IMR-90 (cell line): ENCODE results near the gene LIN37. TPM values are rescaled to one million over a fixed set of nuclear protein-coding genes. Genes with fewer than 3 reads are reported as not detected.

Experiments used
- ATAC-seq: fragments of 200-7000 bp; cut with Tn5 transposase; 2 replicates; pipeline ENCODE4 v1.9.1; 2020; ENCODE audit warnings: low read depth, mild to moderate bottlenecking, moderate library complexity
- BruUV-seq: library from RNA; stranded (reverse); fragments of 400-500 nt; replicated peaks from 2 replicates; lab custom pipeline; 2021; lab: Mats Ljungman, UMichigan
- CTCF ChIA-PET: fragments of 300-600 bp; formaldehyde crosslinking; extraction: SDS; loops from one replicate; lab custom pipeline; 2021; ENCODE audit warnings: antibody characterized with exemption; lab: Yijun Ruan, JAX
- POLR2A ChIA-PET: fragments of 300-600 bp; sonication (Branson Sonifier 250); formaldehyde crosslinking; loops from one replicate; lab custom pipeline; 2022; ENCODE audit warnings: antibody characterized with exemption; ENCODE audit not compliant: unreplicated experiment; lab: Charles Lee
- DNase-seq: peaks from one replicate; pipeline ENCODE4 v3.0.0; 2013
- H2AFZ ChIP-seq: replicated peaks from 2 replicates; pipeline ENCODE3; 2013; ENCODE audit warnings: low read length, mild to moderate bottlenecking; ENCODE audit not compliant: poor library complexity
- H2AK5ac ChIP-seq: 2 replicates; pipeline ENCODE4 v1.6.1; 2013; ENCODE audit warnings: low read depth, low read length, inconsistent platforms
- H2AK9ac ChIP-seq: replicated peaks from 2 replicates; pipeline ENCODE3; 2013; ENCODE audit warnings: mild to moderate bottlenecking, low read depth, low read length, moderate library complexity; ENCODE audit not compliant: poor library complexity
- H2BK120ac ChIP-seq: 2 replicates; pipeline ENCODE4 v1.6.1; 2013; ENCODE audit warnings: low read depth, low read length, inconsistent platforms
- H2BK15ac ChIP-seq: 3 replicates; pipeline ENCODE4 v1.6.1; 2013; ENCODE audit warnings: low read depth, low read length, inconsistent platforms
- H2BK20ac ChIP-seq: 2 replicates; pipeline ENCODE4 v1.6.1; 2013; ENCODE audit warnings: low read depth, mild to moderate bottlenecking, inconsistent platforms, low read length, moderate library complexity
- H2BK5ac ChIP-seq: 2 replicates; pipeline ENCODE4 v1.6.1; 2013; ENCODE audit warnings: mild to moderate bottlenecking, low read depth, low read length, inconsistent platforms; ENCODE audit not compliant: poor library complexity, severe bottlenecking
- H3K14ac ChIP-seq: replicated peaks from 2 replicates; pipeline ENCODE4 v1.6.1; 2013; ENCODE audit warnings: low read depth, low read length, inconsistent platforms
- H3K18ac ChIP-seq: 2 replicates; pipeline ENCODE4 v1.6.1; 2013; ENCODE audit warnings: low read depth, low read length, control low read depth
- H3K23ac ChIP-seq: 2 replicates; pipeline ENCODE4 v1.6.1; 2013; ENCODE audit warnings: low read depth, low read length, inconsistent platforms
- H3K27ac ChIP-seq: 2 replicates; pipeline ENCODE4 v1.5.1; 2013; ENCODE audit warnings: mild to moderate bottlenecking, control low read depth, low read length; ENCODE audit not compliant: insufficient read depth
- H3K27me3 ChIP-seq: 2 replicates; pipeline ENCODE4 v1.6.1; 2013; ENCODE audit warnings: low read length; ENCODE audit not compliant: control insufficient read depth, insufficient read depth
- H3K36me3 ChIP-seq: 2 replicates; pipeline ENCODE4 v1.6.1; 2013; ENCODE audit warnings: low read length, mixed read lengths; ENCODE audit not compliant: control insufficient read depth, insufficient read depth
- H3K4ac ChIP-seq: 2 replicates; pipeline ENCODE4 v1.6.1; 2013; ENCODE audit warnings: low read depth, low read length, inconsistent platforms
- H3K4me1 ChIP-seq: 2 replicates; pipeline ENCODE4 v1.6.1; 2013; ENCODE audit warnings: low read length, mixed read lengths; ENCODE audit not compliant: control insufficient read depth, insufficient read depth
- H3K4me2 ChIP-seq: 2 replicates; pipeline ENCODE4 v1.6.1; 2013; ENCODE audit warnings: low read depth, mild to moderate bottlenecking, control low read depth, low read length, moderate library complexity
- H3K4me3 ChIP-seq: 2 replicates; pipeline ENCODE4 v1.5.1; 2013; ENCODE audit warnings: low read depth, mild to moderate bottlenecking, control low read depth, low read length, moderate library complexity; ENCODE audit not compliant: insufficient read depth
- H3K56ac ChIP-seq: 2 replicates; pipeline ENCODE4 v1.6.1; 2013; ENCODE audit warnings: low read length, inconsistent platforms; ENCODE audit not compliant: insufficient read depth; ENCODE audit errors: extremely low read depth
- H3K79me1 ChIP-seq, 2 experiments: 2 replicates each; pipeline ENCODE4 v1.6.1; 2013; ENCODE audit warnings: low read length in 2 of 2, inconsistent platforms in 1 of 2, low read depth in 1 of 2
- H3K9ac ChIP-seq: 2 replicates; pipeline ENCODE4 v1.6.1; 2013; ENCODE audit warnings: low read depth, low read length, control low read depth
- H3K9me1 ChIP-seq: 2 replicates; pipeline ENCODE4 v1.6.1; 2013; ENCODE audit warnings: low read length, inconsistent platforms; ENCODE audit not compliant: insufficient read depth
- H3K9me3 ChIP-seq: 2 replicates; pipeline ENCODE4 v1.6.1; 2013; ENCODE audit warnings: low read length; ENCODE audit not compliant: control insufficient read depth, insufficient read depth
- H4K20me1 ChIP-seq: 2 replicates; pipeline ENCODE4 v1.6.1; 2013; ENCODE audit warnings: low read length, inconsistent platforms; ENCODE audit not compliant: insufficient read depth
- H4K5ac ChIP-seq: 2 replicates; pipeline ENCODE4 v1.6.1; 2013; ENCODE audit warnings: mild to moderate bottlenecking, low read depth, low read length, control low read depth
- H4K8ac ChIP-seq, 2 experiments: 2 replicates each; pipeline ENCODE4 v1.6.1; 2013; ENCODE audit warnings: low read depth in 2 of 2, low read length in 2 of 2, control low read depth in 1 of 2, inconsistent platforms in 1 of 2
- H4K91ac ChIP-seq: 2 replicates; pipeline ENCODE4 v1.6.1; 2013; ENCODE audit warnings: low read depth, low read length, inconsistent platforms; ENCODE audit not compliant: insufficient read depth
- CHD1 ChIP-seq: IDR thresholded peaks from 2 replicates; pipeline ENCODE4 v1.6.1; 2012; ENCODE audit warnings: low read depth, low read length, improper control_type of control experiment
- MAFK ChIP-seq: IDR thresholded peaks from 2 replicates; pipeline ENCODE4 v1.6.1; 2012; ENCODE audit warnings: low read depth, low read length, improper control_type of control experiment
- MXI1 ChIP-seq: IDR thresholded peaks from 2 replicates; pipeline ENCODE4 v1.6.1; 2012; ENCODE audit warnings: low read depth, mild to moderate bottlenecking, low read length, moderate library complexity, borderline replicate concordance
- NFE2L2 ChIP-seq: fragments of 150-350 bp; IDR thresholded peaks from 2 replicates; pipeline ENCODE4 v1.6.1; 2016; ENCODE audit warnings: low read depth, mild to moderate bottlenecking, low read length
- RCOR1 ChIP-seq: IDR thresholded peaks from 2 replicates; pipeline ENCODE4 v1.6.1; 2012; ENCODE audit warnings: mild to moderate bottlenecking, low read length, improper control_type of control experiment; ENCODE audit not compliant: insufficient replicate concordance
- WGBS, 2 experiments: methylation state at CpG; one replicate each; pipeline versions ENCODE4 v1.1.5 to v1.1.7; 2013; ENCODE audit warnings: missing lambda C conversion rate in 2 of 2; ENCODE audit not compliant: insufficient read length in 1 of 2; ENCODE audit errors: extremely low coverage in 2 of 2; 5-methylcytosine and 5-hydroxymethylcytosine counted together
- dilution Hi-C: fragments of 300-500 bp; cut with HindIII; formaldehyde crosslinking; loops from one replicate; pipeline ENCODE4 v1.14.3; 2018; ENCODE audit warnings: low sequenced_read_pairs; ENCODE audit not compliant: unreplicated experiment
- in situ Hi-C: fragments of 300-500 bp; cut with MboI; formaldehyde crosslinking; loops from 3 replicates; pipeline ENCODE4 v1.14.3; 2019; ENCODE audit warnings: low sequenced_read_pairs, inconsistent platforms, mixed read lengths
- intact Hi-C: fragments of 100-400 bp; cut with micrococcal nuclease; formaldehyde crosslinking; loops from 2 replicates; pipeline ENCODE4 v1.10.0; 2022
- polyA plus RNA-seq, 3 experiments: library from polyadenylated mRNA; depleted of rRNA; stranded (reverse); fragments of >200 nt; gene quantifications; 2 replicates each; pipeline ENCODE4 v1.2.3, GENCODE V29; 2012; ENCODE audit warnings: low replicate concordance in 1 of 3
- total RNA-seq: library from RNA; depleted of rRNA; stranded (reverse); fragments of >200 nt; gene quantifications from 2 replicates; pipeline ENCODE4 v1.2.3, GENCODE V29; 2012

Gene LIN37
- total and polyA plus RNA-seq, 2 of the 4 experiments (the other 2 are of a cell fraction), result 12.7 to 23.1 TPM

DNA sequence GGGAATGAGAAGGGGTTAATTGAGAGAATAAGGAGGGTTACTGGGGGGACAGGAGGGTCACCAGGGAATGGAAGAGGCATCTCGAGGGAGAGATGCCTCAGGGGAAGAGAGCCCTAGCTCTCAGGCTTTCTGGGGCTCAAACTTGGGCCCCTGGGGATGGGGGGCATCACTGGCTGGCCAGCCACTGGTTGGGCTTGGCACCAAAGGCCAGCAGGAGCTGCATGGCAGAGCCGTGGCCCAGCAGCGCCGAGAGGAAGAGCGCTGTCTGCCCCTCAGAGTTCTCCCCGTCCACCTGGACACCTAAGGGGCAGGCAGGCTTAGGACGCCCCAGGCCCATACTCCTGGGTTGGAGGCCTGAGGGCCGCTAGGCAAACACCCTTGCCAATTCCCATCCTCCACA, 44.5 kb downstream of the LIN37 start:
- H4K8ac ChIP-seq, result no peak overlapping the region
- no peak overlapping the region for H2BK20ac ChIP-seq
- DNase-seq (no peak), ATAC-seq (no peak)
- H2BK120ac ChIP-seq, result no peak overlapping the region
- H3K4me2 ChIP-seq, result no peak overlapping the region
- no peaks in the 10 kb centered on the region for H3K36me3 ChIP-seq
- no peak overlapping the region for H2AFZ ChIP-seq
- no peak overlapping the region for H3K23ac ChIP-seq
- BruUV-seq, result no TSS peak
- ChIA-PET POLR2A (no interaction called here), CTCF (no interaction called here)
- no peak overlapping the region for H3K56ac ChIP-seq
- H2BK15ac ChIP-seq, result no peak overlapping the region
- no peaks in the 10 kb centered on the region for H3K79me1 ChIP-seq
- H3K18ac ChIP-seq, result no peak overlapping the region
- H3K4ac ChIP-seq, result no peak overlapping the region
- no peaks in the 10 kb centered on the region for H3K9me3 ChIP-seq
- H3K9ac ChIP-seq, result no peak overlapping the region
- TF ChIP-seq NFE2L2 (no peak), RCOR1 (no peak), MXI1 (no peak), MAFK (no peak), CHD1 (no peak)
- H3K4me1 ChIP-seq, result no peaks in the 10 kb centered on the region
- dilution Hi-C loops (no loop called here), in situ Hi-C loops (no loop called here), intact Hi-C loops (no loop called here)
- H3K27ac ChIP-seq, result no peak overlapping the region
- H2AK5ac ChIP-seq, result no peak overlapping the region
- 17% methylated on average over 1 of the region's 8 CpGs; no CpG with 5 or more reads in 1 of the 2 experiments for WGBS, 2 experiments
- peaks cover 23% of the 10 kb centered on the region for H3K27me3 ChIP-seq
- no peak overlapping the region for H2AK9ac ChIP-seq
- no peak overlapping the region for H4K5ac ChIP-seq
- no peak overlapping the region for H4K91ac ChIP-seq
- no peak overlapping the region for H2BK5ac ChIP-seq
- H3K9me1 ChIP-seq, result no peaks in the 10 kb centered on the region
- H3K4me3 ChIP-seq, result no peak overlapping the region
- H3K14ac ChIP-seq, result no peak overlapping the region
- H4K20me1 ChIP-seq, result no peaks in the 10 kb centered on the region
